Skeletal muscle cell (primary cell): Measurements from ENCODE around the gene RER1.

Experiments
- DNase-seq: peaks from one replicate; pipeline ENCODE4 v3.0.0-alpha.2; 2010; ENCODE audit warnings: low read depth
- H3K4me3 ChIP-seq: 2 replicates; pipeline ENCODE4 v1.5.1; 2011; ENCODE audit warnings: low read depth, mild to moderate bottlenecking, control low read depth, low read length, moderate library complexity

The RER1 gene

DNA sequence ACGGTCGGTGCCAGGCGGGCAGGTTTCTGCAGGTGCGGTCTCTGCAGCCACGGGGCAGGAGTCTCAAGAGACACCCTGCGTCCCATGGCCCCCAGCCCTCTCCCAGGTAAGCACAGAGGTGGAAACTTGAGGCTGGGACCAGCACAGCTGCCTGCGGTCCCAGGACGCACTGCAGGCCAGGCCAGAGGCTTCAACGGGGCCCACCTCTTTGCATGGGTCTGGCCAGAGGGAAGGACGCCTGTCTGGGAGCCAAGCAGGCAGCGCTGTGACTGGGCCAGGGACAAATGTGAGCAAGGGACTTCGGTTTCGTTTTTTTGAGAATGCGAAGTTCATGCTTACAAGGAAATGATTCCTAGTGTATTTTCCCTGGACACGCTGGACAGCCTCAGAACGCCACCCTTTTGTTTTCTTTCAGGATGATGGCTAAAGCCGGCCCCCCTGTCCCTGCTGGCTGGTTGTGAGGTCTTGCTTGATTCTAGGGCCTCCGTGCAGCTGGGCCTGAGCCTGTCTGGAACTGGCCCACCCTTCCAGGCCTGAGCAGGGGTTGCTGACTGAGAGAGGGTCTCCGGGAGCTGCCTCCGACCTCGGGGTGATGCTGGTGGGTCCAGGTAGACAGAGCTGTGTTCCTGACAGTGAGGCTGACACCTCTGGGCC is 38.6 kb upstream of the RER1 start:
- no peak for DNase-seq
- H3K4me3 ChIP-seq, result no peak overlapping the region

DNA sequence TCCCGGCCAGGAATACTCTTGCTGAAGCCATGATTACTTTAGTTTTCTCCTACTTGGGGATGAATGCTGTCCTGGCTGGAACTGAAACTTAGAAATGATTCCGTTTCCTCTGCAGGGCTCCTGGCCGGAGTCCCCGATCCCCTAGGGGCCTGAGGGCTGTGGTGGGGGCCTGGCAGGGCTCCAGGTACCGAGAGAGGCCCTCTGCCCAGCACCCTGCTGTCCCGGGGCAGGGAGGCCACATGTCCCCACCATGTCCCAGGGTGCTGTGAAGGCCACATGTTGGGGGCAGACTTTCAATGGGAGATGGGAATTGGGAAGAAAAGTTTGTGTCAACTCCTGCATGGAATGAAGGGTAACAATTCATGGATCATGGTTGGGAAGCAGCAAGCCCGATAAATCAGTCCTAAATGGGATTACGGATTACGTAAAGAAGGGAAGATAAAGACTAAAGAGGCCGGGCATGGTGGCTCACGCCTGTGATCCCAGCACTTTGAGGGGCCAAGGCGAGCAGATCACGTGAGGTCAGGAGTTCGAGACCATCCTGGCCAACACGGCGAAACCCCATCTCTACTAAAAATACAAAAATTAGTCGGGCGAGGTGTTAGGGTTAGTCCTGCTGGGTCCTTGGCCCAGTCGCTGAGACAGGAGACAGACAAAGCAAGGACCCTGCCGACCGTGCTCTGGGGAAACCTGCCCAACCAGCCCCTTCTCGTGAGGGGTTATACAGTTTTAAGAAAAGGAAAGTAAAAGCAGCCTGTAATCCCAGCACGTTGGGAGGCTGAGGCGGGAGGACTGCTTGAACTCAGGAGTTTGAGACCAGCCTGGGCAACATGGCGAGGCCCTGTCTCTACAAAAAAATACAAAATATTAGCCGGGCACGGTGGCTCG is 37.8 kb upstream of the RER1 start:
- no peak overlapping the region for H3K4me3 ChIP-seq
- no peak for DNase-seq

DNA sequence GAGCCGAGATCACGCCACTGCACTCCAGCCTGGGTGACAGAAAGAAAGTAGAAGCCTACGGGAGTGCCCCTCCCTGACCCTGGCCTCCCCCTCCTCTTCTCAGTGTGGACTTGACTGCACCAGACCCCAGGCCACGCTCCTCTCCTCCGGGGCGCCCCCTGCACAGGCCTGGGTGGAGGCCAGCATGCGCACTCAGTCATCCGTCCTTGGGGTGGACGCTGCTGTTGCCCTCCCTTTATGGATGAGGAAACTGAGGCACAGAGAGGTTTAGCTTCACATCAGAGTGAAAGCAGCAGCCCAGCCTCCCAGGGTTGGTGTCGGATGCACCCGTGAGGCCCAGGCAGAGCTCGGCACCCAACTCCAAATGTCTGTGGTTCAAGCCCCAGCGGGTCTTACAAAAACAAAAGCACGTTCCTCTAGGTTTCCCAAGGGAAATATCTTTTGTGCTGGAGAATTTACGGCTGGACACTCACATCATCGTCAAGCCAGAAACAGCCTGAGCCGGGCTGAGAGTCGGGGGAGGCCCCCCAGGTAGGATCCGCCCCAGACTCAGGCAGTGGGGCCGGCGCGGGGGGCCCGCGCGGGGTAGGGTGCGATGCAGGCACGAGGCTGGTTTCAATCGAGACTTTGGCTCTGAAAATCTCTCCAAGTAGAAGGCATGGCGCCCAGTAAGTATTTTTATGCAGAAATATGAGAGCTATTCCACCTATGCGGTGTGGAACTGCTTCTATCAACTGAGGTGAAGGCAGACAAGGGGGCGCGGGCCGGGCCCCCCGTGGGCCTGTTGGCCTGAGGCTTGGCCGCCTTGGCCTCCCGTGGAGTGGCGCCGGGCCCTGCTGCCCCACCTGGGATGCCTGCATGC is 36.9 kb upstream of the RER1 start:
- H3K4me3 ChIP-seq, result no peak overlapping the region

DNA sequence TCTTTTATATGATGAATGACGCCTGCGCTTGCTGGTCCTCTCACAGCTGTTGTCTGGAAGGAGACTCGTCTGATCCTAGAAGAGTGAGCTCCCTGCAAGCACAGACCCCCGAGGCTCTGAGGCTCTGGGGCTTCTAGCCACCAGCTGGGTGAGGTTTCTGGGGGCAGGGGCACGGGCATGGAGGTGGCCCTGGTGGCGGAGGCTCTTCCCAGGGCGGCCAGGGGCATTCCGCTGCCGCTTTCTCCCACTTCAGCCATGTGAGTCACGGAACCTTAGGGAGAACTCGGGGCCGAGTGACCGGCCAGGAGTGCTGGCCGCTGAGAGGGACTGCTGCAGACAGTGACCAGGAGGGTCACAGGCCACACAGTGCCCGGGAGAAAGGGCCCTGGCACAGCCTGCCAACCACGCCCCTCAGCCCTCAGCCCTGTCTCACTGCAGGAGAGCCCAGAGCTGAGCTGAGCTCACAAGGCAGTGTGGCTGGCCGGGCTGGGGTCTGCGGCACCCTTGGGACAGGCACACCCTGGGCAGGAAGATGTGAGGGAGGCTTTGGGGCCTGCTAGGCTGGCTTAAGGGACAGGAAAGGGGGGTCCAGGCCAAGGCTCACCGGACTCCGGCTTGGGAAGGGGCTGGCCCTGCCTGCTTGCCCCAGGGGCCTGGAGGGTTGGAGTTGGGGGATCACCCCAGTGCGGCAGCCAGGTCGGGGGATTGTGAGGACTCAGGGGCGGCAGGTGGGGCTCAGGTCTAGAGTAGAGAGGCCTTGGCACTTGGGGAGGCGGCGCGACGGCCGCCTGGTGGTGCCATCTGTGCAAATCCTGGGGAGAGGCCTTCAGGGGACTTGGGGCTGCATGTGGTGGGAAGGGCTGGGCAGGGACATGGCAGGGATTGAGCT is 36.0 kb upstream of the RER1 start:
- H3K4me3 ChIP-seq, result no peak overlapping the region
- DNase-seq, result no peak

More for the DNA sequence above, 36.9 kb upstream of the RER1 start:
- no peak for DNase-seq

DNA sequence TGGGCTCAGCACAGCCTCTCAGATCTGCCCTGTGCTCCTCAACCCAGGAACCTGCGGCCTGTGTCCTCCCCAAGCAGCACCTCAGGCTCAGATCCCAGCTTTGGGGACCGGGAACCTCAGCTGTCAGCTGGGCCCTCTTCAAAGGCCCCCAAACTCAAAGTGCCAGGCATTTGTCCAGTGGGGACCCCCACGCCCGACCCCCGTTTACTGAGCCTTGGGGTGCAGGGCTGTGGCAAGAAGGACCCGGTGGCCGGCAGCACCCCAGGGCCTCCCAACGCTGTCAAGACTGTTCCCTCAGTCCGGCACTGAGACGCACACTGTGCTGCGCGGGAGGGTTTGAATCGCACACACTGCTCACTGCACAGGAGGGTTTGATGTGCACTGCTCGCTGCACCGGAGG is 35.2 kb upstream of the RER1 start:
- H3K4me3 ChIP-seq, result no peak overlapping the region
- no peak for DNase-seq

DNA sequence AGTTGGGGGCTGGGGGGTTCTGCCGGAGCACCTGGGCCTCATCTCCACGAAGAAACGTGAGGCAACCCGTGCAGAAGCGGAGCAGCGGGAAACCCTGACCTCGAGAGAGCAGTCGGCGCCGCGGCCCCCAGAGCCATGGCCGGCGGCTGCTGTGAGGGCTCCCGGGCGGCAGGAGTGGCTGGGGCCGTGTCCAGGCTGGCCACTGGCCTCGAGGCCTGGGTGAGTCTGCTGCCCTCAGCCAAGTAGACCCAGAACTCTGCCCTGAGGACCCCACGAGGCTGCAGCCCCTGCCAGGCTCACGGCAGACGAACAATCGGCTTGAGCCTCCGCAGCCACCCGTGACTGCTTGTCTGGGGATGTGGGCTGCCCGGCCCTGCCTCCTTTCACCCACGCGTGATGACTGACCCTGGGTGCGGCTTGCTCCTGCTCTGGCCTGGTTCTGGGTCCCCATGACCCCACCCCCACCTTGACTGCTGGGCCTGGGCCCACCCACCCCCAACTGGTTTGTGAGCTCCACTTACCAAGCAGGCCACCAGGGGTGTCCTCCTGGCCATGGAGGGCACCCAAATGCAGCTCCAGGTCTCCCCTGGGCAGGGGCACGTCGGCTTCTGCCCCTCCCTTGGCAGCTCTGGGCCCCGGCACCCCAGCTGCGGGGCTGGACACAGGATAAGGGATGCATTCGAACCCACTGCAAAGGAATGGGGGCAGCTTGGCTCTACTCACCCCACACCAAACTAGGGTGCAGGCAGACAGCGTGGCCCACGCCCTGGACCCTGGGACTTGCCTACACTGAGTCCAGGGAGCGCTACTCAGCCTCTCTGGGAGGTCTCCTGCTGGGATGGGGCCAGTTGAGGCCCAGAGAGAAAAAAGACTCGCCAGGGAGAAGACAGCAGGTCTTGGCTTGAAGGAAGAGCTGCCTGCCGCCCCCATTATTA is 34.5 kb upstream of the RER1 start:
- H3K4me3 ChIP-seq, result no peak overlapping the region
- no peak for DNase-seq

DNA sequence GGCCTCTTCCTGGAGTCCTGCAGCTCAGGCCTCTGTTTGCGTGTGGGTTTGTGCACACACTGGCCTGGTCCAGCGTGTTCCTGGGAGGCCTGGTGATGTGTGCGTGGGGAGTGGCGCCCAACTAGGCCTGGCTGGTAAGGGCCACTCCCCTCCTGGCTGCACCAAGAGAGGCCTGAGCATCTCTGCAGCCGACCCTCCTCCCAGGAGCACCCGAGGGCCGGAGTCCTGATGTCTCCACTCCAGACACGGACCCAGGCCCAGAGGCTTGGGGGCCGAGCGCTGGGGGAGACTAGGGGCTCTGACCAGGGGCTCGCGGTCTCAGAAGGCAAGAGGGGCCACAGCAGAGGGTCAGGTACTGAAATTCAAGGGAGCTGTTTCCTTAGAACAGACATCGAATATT is 33.6 kb upstream of the RER1 start:
- H3K4me3 ChIP-seq, result no peak overlapping the region
- no peak for DNase-seq

DNA sequence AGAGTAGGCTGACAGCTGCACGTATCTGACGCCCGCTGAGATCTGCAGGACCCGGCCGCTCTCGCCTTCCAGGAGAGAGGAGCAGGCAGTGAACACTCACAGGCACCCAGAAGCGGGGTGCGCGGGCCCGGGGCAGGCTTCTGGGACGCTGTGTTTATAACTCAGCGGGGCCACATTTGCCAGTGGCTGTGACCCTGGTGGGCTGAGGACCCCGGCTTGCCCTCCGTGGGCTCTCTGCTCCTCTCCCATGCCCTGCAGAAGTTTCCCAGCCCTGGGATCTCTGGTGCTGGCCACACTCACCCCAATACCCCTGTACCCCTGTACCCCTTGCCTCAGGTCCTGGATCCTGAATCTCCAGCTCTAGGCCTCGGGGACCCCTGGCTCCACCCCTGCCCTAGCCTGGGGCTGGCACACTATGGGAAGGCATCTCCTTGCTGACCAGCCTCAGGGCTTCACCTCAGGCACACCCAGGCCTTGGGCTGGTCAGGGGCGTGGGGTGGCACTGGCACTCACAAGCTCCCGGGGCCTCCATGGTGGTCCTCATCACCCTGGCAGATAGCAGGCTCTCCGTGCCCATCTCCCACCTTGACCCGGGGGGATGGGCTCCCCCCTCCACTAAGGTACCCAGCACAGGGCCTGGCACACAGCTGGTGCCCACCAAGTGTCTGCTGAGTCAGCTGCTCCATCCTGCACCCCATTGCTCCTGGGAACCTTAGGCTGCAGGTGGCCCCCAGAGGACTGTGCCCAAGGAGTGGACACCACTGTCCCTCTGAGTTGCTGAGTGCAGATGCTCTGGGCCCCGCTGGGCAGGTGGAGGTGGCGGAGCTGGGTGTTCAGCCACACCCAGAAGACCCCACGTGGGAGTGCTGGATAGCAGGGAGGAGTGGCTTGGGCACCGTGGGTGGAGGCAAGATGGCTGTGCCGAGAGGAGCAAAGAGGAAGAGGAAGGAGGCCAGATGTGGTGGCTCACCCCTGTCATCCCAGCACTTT is 32.7 kb upstream of the RER1 start:
- DNase-seq, result no peak
- no peak overlapping the region for H3K4me3 ChIP-seq

DNA sequence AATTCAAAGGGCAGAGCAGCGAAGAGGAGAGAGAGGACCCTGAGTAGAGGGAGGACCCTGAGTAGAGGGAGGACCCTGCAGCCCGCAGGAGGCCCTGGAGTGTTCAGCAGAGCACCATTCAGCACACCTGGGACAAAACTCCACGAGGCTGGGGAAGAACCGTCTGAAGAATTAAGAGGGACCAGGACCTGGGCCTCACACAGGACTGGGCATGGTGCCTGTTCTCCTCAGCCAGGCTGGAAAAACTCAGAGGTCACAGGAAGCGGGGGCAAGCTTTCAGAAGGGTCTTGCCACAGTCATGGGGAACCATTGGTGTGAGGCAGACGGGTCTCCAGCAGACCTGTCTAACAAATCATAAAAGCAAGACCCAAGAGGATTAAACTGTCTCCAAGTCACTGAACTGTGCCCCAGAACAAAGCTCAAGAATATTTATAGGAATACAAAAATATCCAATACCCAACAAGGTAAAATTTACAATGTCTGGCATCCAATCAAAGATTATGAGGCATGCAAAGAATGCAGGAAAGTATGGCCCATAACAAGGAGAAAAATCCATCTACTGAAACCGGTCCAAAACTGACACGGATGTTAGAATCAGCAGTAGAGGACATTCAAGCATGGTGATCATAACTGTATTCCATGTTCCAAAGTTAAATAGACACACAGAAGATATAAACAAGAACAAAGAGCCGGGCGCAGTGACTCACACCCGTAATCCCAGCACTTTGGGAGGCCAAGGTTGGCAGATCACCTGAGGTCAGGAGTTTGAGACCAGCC is 30.9 kb upstream of the RER1 start:
- no peak for DNase-seq
- no peak overlapping the region for H3K4me3 ChIP-seq

DNA sequence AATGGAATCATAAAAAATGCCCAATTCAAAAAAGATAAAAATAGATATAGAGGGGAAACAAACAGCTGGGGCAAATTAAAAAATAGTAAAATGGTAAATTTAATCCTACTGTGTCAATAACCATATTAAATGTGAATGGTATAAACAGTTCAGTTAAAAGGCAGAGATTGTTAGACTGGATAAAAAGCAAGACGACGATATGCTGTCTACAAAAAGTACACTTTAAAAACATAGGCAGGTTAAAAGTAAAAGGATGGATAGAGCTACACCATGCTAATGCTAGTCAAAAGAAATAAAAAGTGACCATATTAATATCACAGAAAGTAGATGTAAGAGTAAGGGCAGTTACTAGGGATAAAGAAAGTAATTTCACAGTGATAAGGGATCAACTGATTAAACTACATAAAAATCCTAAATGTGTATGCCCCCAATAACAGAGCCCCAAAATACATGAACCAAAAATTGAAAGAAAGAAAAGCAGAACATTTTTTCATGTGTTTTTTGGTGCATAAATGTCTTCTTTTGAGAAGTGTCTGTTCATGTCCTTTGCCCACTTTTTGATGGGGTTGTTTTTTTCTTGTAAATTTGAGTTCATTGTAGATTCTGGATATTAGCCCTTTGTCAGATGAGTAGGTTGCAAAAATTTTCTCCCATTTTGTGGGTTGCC is 27.7 kb upstream of the RER1 start:
- H3K4me3 ChIP-seq, result no peak overlapping the region
- no peak for DNase-seq

DNA sequence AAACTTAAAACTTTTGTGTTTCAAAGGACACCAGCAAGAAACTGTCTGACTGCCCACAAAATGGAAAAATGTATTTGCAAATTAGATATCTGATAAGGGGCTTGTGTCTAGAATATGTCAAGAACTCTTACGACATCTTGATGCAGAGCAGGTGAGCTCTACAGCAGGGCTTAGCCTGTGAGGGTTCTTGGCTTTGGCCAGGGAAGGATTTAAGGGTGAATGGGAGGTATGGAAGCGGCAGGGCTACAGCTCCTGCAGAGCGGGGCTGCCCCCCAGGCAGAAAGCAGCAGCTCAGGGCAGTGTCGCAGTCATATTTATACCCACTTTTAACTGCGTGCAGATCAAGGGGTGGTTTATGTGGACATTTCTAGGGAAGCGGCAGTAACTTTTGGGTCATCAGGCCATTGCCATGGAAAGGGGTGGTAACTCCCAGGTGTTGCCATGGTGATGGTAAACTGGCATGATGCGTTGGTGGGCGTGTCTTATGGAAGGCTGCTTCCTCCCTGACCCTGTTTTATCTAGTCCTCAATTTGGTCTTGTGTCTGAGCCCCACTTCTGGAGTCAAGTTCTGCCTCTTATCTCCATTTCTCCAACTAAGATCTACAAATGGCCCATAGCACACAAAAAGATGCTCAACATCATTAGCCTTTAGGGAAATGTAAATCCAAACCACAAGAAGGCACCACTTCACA is 23.4 kb upstream of the RER1 start:
- no peak for DNase-seq

DNA sequence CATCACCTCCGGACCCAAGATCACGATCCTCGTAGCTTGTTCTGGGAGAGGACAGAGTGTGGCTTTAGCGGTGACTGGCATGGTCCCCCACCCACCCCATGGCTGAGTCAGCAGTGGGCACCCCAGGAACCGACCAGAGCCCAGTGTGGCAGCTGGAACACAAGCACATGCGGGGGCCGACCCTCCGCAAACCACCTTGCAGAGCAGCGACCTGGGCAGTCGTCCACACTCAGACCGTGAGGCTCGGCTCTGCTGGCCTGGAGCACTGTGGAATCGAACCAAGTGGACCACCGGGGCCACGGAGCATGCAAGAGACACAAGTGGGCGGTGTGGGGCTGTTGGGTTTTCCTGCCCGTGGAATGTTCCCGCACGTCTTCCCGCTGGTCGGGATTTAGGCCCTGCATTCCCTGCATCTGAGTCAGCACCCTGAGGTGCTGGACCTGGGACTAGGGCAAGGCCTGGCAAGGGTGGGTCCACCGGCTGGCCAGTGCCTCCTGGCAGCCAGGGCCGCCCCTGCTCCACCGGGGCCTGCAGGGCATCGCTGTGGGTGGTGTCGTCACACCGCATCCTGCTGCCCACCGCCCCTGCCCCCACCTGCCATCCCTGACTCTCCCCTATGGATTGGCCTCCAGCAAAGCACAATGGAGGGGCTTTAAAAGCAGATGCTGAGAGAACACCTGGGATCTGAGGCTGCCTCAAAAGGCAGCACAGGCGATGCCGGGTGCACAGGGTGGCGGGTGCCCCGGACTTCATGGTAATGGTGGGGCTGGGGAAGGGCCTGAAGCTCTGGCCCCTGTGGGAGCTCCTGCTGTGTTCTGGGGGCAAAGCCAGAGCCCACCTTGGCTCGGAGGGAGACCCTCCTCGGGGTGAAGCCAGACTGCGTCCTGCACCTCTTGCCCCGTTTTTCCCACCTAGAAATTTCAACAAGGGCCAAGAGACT is 18.8 kb upstream of the RER1 start:
- no peak for DNase-seq
- H3K4me3 ChIP-seq, result no peak overlapping the region

More for the DNA sequence above, 23.4 kb upstream of the RER1 start:
- no peak overlapping the region for H3K4me3 ChIP-seq

DNA sequence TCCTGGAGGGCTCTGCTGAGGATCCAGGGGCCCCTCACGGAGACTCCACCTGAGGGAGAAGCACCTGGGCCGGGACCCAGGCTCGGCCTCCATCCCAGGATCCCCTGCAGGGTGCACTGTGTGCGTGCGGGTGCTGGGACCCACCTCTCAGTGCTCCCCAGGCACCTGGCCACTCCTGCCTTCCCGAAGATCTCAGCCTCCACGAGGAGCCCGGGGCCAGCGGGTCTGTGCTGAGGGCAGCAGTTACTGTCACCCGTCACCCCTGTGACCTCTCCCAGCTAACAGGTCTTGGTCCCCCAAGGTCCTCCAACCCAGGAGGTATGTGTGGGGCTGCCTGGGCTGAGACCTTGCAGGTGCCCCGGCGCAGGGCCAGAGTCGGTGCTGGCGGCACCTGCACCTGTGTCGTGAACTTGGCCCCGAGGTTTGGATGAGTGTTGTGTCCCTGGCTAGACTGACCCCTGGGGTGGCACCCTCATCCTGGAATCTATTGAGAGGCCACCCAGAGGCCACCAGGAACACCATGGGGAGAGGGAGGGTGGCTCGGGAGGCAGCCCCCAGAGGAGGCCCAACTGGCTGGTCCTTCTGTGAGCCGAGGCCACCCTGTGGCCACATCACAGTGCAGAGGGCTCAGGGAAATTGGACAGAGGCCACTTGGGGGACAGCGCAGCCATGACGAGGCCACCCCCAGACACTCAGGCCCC is 17.9 kb upstream of the RER1 start:
- no peak for DNase-seq
- H3K4me3 ChIP-seq, result no peak overlapping the region
